ENCODE results near the gene CIZ1. TPM values are rescaled to one million over a fixed set of nuclear protein-coding genes. Genes with fewer than 3 reads are reported as not detected.

CIZ1 gene
- total and polyA plus RNA-seq, 9 of the 15 experiments (the other 6 are each of a cell fraction or from before 2014, with no cell fraction given) = 6.6 to 329 (median 87.8) TPM

DNA sequence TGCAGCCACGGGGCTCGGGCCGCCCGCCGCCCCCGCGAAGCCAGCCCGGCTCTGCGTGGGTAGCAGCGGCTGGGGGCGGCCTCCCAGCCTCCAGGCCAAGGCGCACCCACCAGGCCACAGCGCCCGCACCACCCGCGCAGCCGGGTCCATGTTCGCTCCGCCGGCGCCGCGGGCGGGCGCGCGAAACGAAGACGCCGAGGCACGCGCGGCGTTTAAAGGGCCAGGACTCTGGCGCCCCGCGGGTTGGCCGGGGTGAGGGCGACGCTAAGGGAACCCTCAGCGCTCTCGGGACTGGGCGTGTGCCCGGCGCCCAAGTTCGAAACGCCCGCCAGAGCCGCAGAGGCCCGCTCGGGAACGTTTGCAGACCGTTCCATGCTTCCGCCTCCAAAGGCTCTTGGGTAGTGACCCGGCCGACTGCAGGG lies 63.8 kb downstream of the CIZ1 start, which contains the start of gene PTGES2 (continued):
- TF ChIP-seq MYBL2 (IDR thresholded peaks at IDR 0.05; ENCODE audit: low read depth) = no peak
- TF ChIP-seq MYBL2 (CRISPR knock-in tag; IDR thresholded peaks at IDR 0.05; ENCODE audit: borderline replicate concordance) = no peak
- TF ChIP-seq U2AF1 (optimal IDR thresholded peaks at IDR 0.05; ENCODE audit: low read depth, low read length) = peak; percentile 55
- TF ChIP-seq NR4A1 (CRISPR knock-in tag; IDR thresholded peaks at IDR 0.05) = no peak
- TF ChIP-seq NR4A1 (tag; IDR thresholded peaks at IDR 0.05) = no peak
- no peak for TF ChIP-seq HSF4 (CRISPR knock-in tag; IDR thresholded peaks at IDR 0.05; ENCODE audit: borderline replicate concordance)
- no peak for TF ChIP-seq ZNF717 (CRISPR knock-in tag; IDR thresholded peaks at IDR 0.05)
- no peak for TF ChIP-seq ZNF316 (IDR thresholded peaks at IDR 0.05)
- TF ChIP-seq ARHGAP35 (IDR thresholded peaks at IDR 0.05; ENCODE audit: partially characterized antibody) = no peak
- TF ChIP-seq, protein P1, sequence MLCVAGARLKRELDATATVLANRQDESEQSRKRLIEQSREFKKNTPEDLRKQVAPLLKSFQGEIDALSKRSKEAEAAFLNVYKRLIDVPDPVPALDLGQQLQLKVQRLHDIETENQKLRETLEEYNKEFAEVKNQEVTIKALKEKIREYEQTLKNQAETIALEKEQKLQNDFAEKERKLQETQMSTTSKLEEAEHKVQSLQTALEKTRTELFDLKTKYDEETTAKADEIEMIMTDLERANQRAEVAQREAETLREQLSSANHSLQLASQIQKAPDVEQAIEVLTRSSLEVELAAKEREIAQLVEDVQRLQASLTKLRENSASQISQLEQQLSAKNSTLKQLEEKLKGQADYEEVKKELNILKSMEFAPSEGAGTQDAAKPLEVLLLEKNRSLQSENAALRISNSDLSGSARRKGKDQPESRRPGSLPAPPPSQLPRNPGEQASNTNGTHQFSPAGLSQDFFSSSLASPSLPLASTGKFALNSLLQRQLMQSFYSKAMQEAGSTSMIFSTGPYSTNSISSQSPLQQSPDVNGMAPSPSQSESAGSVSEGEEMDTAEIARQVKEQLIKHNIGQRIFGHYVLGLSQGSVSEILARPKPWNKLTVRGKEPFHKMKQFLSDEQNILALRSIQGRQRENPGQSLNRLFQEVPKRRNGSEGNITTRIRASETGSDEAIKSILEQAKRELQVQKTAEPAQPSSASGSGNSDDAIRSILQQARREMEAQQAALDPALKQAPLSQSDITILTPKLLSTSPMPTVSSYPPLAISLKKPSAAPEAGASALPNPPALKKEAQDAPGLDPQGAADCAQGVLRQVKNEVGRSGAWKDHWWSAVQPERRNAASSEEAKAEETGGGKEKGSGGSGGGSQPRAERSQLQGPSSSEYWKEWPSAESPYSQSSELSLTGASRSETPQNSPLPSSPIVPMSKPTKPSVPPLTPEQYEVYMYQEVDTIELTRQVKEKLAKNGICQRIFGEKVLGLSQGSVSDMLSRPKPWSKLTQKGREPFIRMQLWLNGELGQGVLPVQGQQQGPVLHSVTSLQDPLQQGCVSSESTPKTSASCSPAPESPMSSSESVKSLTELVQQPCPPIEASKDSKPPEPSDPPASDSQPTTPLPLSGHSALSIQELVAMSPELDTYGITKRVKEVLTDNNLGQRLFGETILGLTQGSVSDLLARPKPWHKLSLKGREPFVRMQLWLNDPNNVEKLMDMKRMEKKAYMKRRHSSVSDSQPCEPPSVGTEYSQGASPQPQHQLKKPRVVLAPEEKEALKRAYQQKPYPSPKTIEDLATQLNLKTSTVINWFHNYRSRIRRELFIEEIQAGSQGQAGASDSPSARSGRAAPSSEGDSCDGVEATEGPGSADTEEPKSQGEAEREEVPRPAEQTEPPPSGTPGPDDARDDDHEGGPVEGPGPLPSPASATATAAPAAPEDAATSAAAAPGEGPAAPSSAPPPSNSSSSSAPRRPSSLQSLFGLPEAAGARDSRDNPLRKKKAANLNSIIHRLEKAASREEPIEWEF (CRISPR knock-in tag; IDR thresholded peaks at IDR 0.05) = no peak
- no peak for TF ChIP-seq CEBPZ (IDR thresholded peaks at IDR 0.05; ENCODE audit: borderline replicate concordance, low read depth, low read length)
- TF ChIP-seq CBX2 (IDR thresholded peaks at IDR 0.05; ENCODE audit: insufficient read depth, low read length, poor library complexity, severe bottlenecking) = no peak
- TF ChIP-seq EGR1 (conservative IDR thresholded peaks at IDR 0.05) = peak; percentile 61
- no peak for TF ChIP-seq YBX1 (IDR thresholded peaks at IDR 0.05)
- no peak for TF ChIP-seq ZBTB8A (IDR thresholded peaks at IDR 0.05; ENCODE audit: partially characterized antibody)
- TF ChIP-seq ATF7 (IDR thresholded peaks at IDR 0.05) = peak; percentile 12; the same call in 1 of the 2 replicates
- no peak for TF ChIP-seq ZNF311 (CRISPR knock-in tag; IDR thresholded peaks at IDR 0.05)
- no peak for TF ChIP-seq SETDB1 (IDR thresholded peaks at IDR 0.05; ENCODE audit: low read length)
- peak; percentile 80; the same call in 1 of the 2 replicates for TF ChIP-seq RB1 (IDR thresholded peaks at IDR 0.05; ENCODE audit: low read depth)
- TF ChIP-seq, protein P2, sequence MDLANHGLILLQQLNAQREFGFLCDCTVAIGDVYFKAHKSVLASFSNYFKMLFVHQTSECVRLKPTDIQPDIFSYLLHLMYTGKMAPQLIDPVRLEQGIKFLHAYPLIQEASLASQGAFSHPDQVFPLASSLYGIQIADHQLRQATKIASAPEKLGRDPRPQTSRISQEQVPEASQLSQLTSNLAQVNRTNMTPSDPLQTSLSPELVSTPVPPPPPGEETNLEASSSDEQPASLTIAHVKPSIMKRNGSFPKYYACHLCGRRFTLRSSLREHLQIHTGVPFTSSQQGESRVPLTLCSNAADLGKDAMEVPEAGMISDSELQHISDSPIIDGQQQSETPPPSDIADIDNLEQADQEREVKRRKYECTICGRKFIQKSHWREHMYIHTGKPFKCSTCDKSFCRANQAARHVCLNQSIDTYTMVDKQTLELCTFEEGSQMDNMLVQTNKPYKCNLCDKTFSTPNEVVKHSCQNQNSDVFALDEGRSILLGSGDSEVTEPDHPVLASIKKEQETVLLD (IDR thresholded peaks at IDR 0.05) = no peak
- no peak for TF ChIP-seq GTF2A2 (tag; IDR thresholded peaks at IDR 0.05)

All from K562 (cell line).